Coronary artery (tissue), 2 donors: Measurements from ENCODE around the gene CUL1.

Experiments
- DNase-seq: peaks from one replicate; pipeline ENCODE4 v3.0.0-alpha.2; 2017; ENCODE audit warnings: low spot score
- H3K27ac ChIP-seq, 2 donors: fragments of 200-600 bp; sonication (generic); one replicate each; pipeline ENCODE4 v1.5.1; 2016 to 2019
- H3K4me3 ChIP-seq: fragments of 200-600 bp; sonication (generic); 2 replicates; pipeline ENCODE4 v1.5.1; 2016; ENCODE audit warnings: mild to moderate bottlenecking, moderate library complexity
- CTCF ChIP-seq: fragments of 200-600 bp; sonication (generic); IDR thresholded peaks from one replicate; pipeline ENCODE4 v1.5.1; 2019; ENCODE audit warnings: antibody characterized with exemption

The CUL1 gene

DNA sequence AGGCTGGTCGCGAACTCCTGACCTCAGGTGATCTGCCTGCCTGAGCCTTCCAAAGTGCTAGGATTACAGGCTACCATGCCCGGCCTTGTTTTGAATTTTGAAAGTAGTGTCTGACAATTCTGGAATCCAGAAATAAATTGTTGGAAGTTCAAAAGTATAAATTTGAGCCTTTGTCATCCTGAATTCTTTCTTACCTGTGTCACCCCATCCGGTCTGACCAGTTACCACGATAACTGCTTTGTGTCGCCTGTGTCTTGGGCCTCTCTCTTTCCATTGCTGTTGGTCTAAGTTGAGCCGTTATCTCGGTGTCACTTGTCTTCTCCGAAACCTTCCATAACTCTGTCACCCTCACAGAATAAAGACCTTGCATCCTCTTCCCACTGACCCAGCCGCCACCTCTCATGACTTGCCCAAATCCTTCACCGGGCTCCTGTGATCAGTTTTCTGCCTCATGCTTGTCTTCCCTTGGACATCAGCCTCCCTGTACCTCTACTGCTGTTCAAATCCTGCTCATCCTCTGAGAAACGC lies 18.6 kb downstream of the CUL1 start:
- no peak overlapping the region for H3K27ac ChIP-seq
- TF ChIP-seq CTCF = no peak
- DNase-seq = no peak
- H3K4me3 ChIP-seq = no peak overlapping the region

GRCh38 chr7:148718431-148718830 lies 19.7 kb downstream of the CUL1 start:
- Histone ChIP-seq H3K4me3 (no peak overlapping the region), H3K27ac (no peak overlapping the region)
- TF ChIP-seq CTCF = no peak
- DNase-seq = no peak

- Histone ChIP-seq H3K4me3 (no peak overlapping the region), H3K27ac (no peak overlapping the region)
- no peak for DNase-seq
- no peak for TF ChIP-seq CTCF
Measured at GRCh38 chr7:148719753-148720152, 21.1 kb downstream of the CUL1 start.

GRCh38 chr7:148720472-148720871 lies 21.8 kb downstream of the CUL1 start:
- DNase-seq = no peak
- no peak for TF ChIP-seq CTCF
- Histone ChIP-seq H3K27ac (no peak overlapping the region), H3K4me3 (no peak overlapping the region)

DNA sequence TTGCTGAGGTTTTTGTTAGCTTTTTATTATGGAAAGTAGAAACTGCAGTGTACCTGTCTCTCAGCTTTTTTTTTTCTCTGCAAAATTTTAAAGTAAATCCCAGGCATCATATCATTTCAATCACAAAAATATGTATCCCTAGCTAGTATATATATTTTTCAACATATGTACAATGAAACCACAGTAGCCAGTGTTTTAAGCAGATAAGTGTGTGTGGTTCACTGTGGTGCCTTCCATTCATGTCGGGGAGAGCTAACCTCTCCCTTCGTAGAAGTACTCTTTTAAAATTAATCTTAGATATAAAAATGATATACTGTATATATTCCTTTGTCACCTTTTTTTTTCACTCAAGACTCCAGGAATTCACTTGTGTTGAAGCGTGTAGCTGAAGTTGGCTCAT lies 22.7 kb downstream of the CUL1 start:
- Histone ChIP-seq H3K4me3 (no peak overlapping the region), H3K27ac (no peak overlapping the region)
- DNase-seq = no peak
- TF ChIP-seq CTCF = no peak

DNA sequence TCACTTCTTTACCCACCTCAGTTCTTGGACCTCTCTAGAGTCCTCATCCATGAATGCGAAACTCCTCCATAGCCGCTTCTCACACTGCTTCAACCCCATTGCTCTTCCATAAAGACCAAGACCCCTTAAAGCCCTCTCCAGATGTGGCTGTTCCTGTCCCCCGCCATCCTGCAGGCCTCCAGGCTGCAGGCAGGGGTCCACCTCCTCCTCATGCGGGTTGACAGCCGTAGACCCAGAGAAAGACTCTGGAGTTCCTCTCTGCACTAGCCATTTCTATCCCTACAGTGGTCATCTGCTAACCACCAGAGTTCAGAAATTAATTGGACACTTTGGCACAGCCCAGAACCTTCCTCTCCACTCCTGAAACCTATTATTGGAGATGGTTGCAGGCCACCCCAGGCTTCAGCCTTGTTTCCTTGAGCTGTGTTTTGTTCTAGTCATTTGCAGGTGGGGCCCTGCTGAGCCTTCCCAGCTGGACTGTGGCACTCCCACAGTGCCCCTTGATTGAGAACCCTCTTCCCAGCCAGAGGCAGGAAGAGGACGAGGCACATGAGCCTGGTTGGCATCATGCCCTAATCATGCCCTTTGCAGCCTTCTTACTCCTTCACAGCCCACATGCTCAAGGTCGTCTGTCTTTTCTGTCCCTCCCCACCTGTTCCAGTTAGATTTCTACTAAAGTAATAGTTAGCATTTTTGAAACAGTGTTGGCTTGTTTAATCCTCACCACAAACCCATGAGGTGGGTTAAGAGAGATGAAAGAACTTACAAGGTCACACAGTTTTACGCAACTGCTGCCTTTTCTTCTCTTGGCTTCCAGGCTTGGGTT lies 23.9 kb downstream of the CUL1 start:
- H3K27ac ChIP-seq = no peak overlapping the region
- no peak for TF ChIP-seq CTCF
- no peak overlapping the region for H3K4me3 ChIP-seq
- no peak for DNase-seq

GRCh38 chr7:148723166-148723559 lies 24.5 kb downstream of the CUL1 start:
- no peak for DNase-seq
- no peak overlapping the region for H3K4me3 ChIP-seq
- H3K27ac ChIP-seq = no peak overlapping the region
- no peak for TF ChIP-seq CTCF
